ENCODE data around the gene PCBP4. TPM values are rescaled to one million over a fixed set of nuclear protein-coding genes. Genes with fewer than 3 reads are reported as not detected.
A peak's percentile ranks its signal among the peaks of the same experiment; 100 is the strongest.

The PCBP4 gene
- total and polyA plus RNA-seq, 8 donors, result 29.7 to 58.0 (median 45.6) TPM

- intact Hi-C loops (cut with DNase I), result loop anchor here in 1 of 2 donors (10.0 kb wide), 1 partner anchor 139 kb away; no protein-coding TSS in a partner anchor
- peak; percentile 47 for ATAC-seq
- H3K9me3 ChIP-seq, result no peaks in the 10 kb centered on the region
Measured at GRCh38 chr3:52005571-52005986, 38.3 kb upstream of the PCBP4 start.

GRCh38 chr3:52004906-52005395 is 37.7 kb upstream of the PCBP4 start:
- no peak for TF ChIP-seq CTCF (IDR thresholded peaks at IDR 0.05)
- Histone ChIP-seq H3K4me1 (peaks cover 13 to 31% of the 10 kb centered on the region in 2 donors), H3K9me3 (no peaks in the 10 kb centered on the region), H3K27me3 (no peaks in the 10 kb centered on the region), H3K27ac (peak overlapping the region in 1 of 2 donors; percentile 6), H3K4me3 (no peak overlapping the region), H3K36me3 (no peaks in the 10 kb centered on the region)
- ATAC-seq, result no peak
- intact Hi-C loops (cut with DNase I), result loop anchor here (5.0 to 10.0 kb wide), 3 partner anchors 117 to 140 kb away; no protein-coding TSS in a partner anchor
- peak in 1 of 4 donors; percentile 42 for DNase-seq

More at GRCh38 chr3:52005571-52005986, 38.3 kb upstream of the PCBP4 start:
- no peak overlapping the region for H3K4me3 ChIP-seq
- peak overlapping the region in 1 of 2 donors; percentile 6 for H3K27ac ChIP-seq
- DNase-seq, result peak in 1 of 4 donors; percentile 51
- H3K36me3 ChIP-seq, result no peaks in the 10 kb centered on the region
- H3K4me1 ChIP-seq, result peaks cover 13 to 31% of the 10 kb centered on the region in 2 donors
- no peak for TF ChIP-seq CTCF (IDR thresholded peaks at IDR 0.05)
- H3K27me3 ChIP-seq, result no peaks in the 10 kb centered on the region

GRCh38 chr3:52004163-52004787 is 37.0 kb upstream of the PCBP4 start:
- Histone ChIP-seq H3K36me3 (no peaks in the 10 kb centered on the region), H3K4me3 (no peak overlapping the region), H3K27me3 (no peaks in the 10 kb centered on the region), H3K4me1 (peaks cover 13 to 31% of the 10 kb centered on the region in 2 donors), H3K9me3 (no peaks in the 10 kb centered on the region), H3K27ac (no peak overlapping the region)
- TF ChIP-seq CTCF (IDR thresholded peaks at IDR 0.05), result no peak
- ATAC-seq (peak; percentile 30), DNase-seq (peak in 3 of 4 donors; percentile 42 to 62 (median 59))
- intact Hi-C loops (cut with DNase I), result loop anchor here (5.0 to 10.0 kb wide), 3 partner anchors 118 to 141 kb away; no protein-coding TSS in a partner anchor

- intact Hi-C loops (cut with DNase I), result loop anchor here (5.0 to 10.0 kb wide), 3 partner anchors 120 to 142 kb away; no protein-coding TSS in a partner anchor
- no peak for TF ChIP-seq CTCF (IDR thresholded peaks at IDR 0.05)
- Histone ChIP-seq H3K4me3 (no peak overlapping the region), H3K27ac (no peak overlapping the region), H3K4me1 (peaks cover 13 to 31% of the 10 kb centered on the region in 2 donors), H3K9me3 (no peaks in the 10 kb centered on the region), H3K27me3 (peaks cover 0 to 7% of the 10 kb centered on the region in 2 donors), H3K36me3 (no peaks in the 10 kb centered on the region)
- ATAC-seq (no peak), DNase-seq (no peak)
Measured at GRCh38 chr3:52002748-52003147, 35.5 kb upstream of the PCBP4 start.

GRCh38 chr3:52001443-52001974 is 34.3 kb upstream of the PCBP4 start:
- H3K4me1 ChIP-seq, result peaks cover 13 to 31% of the 10 kb centered on the region in 2 donors
- H3K9me3 ChIP-seq, result no peaks in the 10 kb centered on the region

More at GRCh38 chr3:52001443-52001974, 34.3 kb upstream of the PCBP4 start:
- Histone ChIP-seq H3K36me3 (no peaks in the 10 kb centered on the region), H3K4me3 (no peak overlapping the region), H3K27me3 (peaks cover 0 to 7% of the 10 kb centered on the region in 2 donors), H3K27ac (no peak overlapping the region)
- intact Hi-C loops (cut with DNase I), result loop anchor here (5.0 to 10.0 kb wide), 3 partner anchors 121 to 143 kb away; no protein-coding TSS in a partner anchor
- peak; percentile 85 to 88 for TF ChIP-seq CTCF (IDR thresholded peaks at IDR 0.05)
- DNase-seq (peak; percentile 55 to 91 (median 74)), ATAC-seq (peak; percentile 79)

Measured in left lung (tissue), 10 donors.